A549 treated with ZK216348 at 1 μM for 4 hours (cell line): Measurements from ENCODE around the gene CALR3. TPM values are rescaled to one million over a fixed set of nuclear protein-coding genes. Genes with fewer than 3 reads are reported as not detected.

ENCODE experiments used
- total RNA-seq: library from RNA; stranded (reverse); fragments of 200-300 nt; extraction: Qiagen RNA extraction; gene quantifications from 5 replicates; pipeline ENCODE4 v1.2.3, GENCODE V29; 2022; ENCODE audit warnings: low read depth

CALR3 gene, protein sequence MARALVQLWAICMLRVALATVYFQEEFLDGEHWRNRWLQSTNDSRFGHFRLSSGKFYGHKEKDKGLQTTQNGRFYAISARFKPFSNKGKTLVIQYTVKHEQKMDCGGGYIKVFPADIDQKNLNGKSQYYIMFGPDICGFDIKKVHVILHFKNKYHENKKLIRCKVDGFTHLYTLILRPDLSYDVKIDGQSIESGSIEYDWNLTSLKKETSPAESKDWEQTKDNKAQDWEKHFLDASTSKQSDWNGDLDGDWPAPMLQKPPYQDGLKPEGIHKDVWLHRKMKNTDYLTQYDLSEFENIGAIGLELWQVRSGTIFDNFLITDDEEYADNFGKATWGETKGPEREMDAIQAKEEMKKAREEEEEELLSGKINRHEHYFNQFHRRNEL
- not detected in 5 replicates for total RNA-seq

DNA sequence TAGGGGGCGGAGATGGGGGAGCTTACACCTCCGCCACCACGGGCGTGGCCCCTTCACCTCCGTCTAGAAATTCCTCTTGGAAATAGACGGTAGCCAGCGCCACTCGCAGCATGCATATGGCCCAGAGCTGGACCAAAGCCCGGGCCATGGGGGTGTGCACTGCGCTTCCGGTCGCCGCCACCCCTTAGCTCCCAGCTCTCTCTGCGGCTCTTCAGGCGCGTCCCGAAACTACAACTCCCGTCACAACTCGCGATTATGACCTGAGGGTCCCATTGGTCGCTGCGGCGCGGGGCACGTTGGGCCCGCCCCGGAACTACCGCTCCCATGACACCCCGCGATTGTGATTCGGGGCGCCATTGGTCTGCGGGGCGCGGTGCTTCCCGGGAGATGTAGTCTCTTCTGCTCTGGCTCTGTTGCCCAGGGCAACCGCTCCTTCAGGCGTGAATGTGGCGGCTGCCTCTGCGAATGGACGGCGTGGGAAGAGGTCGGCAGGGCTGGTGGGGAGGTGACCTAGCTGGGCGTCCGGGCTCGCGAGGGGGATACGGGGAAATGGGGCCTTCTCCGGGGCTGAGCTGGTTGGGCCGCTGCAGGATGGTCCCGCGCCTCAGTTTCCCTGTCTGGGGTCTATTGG lies at the start of gene CALR3, which contains the start of gene C19orf44:
TSS of gene CALR3 (minus strand) at position 186 of the 631 bp plus-strand sequence. CDS start at position 148, 38 bp downstream.
TSS of gene C19orf44 (plus strand) at position 413 of the 631 bp plus-strand sequence. CDS start 4,399 bp downstream, outside the sequence.

DNA sequence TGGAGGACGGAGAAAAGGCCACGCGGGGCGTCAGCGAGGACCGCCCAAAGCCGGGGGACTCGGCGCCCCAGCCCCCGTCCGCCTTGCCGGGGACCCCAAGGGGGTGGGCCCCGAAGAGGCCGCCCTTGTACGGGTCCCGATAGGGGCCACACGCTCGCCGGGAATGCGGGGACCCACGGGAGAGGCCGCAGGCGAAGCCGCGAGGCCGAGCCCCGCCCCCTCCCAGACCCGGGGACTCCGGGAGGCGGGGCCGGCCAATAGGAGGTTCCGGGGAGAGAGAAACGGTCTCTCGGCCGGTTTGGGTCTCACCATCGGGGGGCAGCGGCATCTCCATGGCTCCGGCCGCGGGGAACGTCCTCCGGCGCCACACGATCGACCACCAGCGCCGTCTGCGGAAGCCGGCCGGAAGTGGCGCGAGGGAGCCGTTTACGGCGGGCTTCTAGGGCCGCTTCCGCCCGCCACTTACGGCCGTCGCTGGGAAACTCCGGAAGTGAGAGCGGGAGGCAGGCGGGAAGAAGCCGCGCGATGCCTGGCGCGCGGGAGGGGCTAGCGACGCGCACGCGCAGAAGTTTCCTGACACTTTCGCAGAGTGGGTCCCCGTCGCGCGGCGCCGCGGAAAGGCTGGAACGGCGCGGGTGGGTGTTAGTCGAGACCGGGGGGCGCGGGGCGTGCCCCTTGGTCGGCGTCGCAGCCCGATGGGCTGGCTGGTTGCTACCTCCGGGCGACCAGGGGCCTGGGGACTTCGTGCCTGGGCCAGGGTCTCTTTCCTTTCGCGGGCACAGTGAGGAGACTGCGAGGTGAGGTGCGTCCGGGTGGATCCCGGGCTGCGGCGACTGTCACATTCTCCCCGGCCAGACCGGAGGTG lies 46.3 kb upstream of the CALR3 start, which contains the start of gene CHERP:
TSS of gene CHERP (minus strand) at position 393 of the 865 bp plus-strand sequence. CDS start at position 334, 59 bp downstream.

Other genes with a start within 250 kb of the CALR3 start
- 13.1 to 35.2 TPM (median 30.6 TPM) in 5 replicates for gene KLF2, start 171.3 kb downstream of the CALR3 start, total RNA-seq
- gene EPS15L1, start 24.2 kb downstream of the CALR3 start, total RNA-seq, result 10.6 to 16.3 TPM (median 15.1 TPM) in 5 replicates
- gene C19orf44, start 227 bp upstream of the CALR3 start, total RNA-seq, result 1.4 to 3.1 TPM (median 2.7 TPM) in 5 replicates
- 22.9 to 33.4 TPM (median 32.8 TPM) in 5 replicates for gene CHERP, start 46.3 kb upstream of the CALR3 start, total RNA-seq
- gene SLC35E1, start 76.2 kb upstream of the CALR3 start, total RNA-seq, result 15.0 to 23.0 TPM (median 18.6 TPM) in 5 replicates
- 4.2 to 5.9 TPM (median 5.5 TPM) in 5 replicates for gene MED26, start 132.0 kb upstream of the CALR3 start, total RNA-seq
- gene SMIM7, start 164.0 kb upstream of the CALR3 start, total RNA-seq, result 65.2 to 89.1 TPM (median 73.0 TPM) in 5 replicates
- 0.22 to 1.6 TPM (median 1.2 TPM) in 5 replicates for gene TMEM38A, start 165.0 kb upstream of the CALR3 start, total RNA-seq
- gene NWD1, start 223.7 kb upstream of the CALR3 start, total RNA-seq, result not detected in 5 replicates